ENCODE data around the gene TSPAN18. TPM values are rescaled to one million over a fixed set of nuclear protein-coding genes. Genes with fewer than 3 reads are reported as not detected.

TSPAN18 gene
- total and polyA plus RNA-seq, 2 experiments from 2014 or later = 6.0 to 10.6 TPM

- H3K27ac Mint-ChIP-seq = no peak overlapping the region
- H2AFZ ChIP-seq = no peak overlapping the region
- H3K4me1 Mint-ChIP-seq = peaks cover 9% of the 10 kb centered on the region
- no peak overlapping the region for H3K27ac ChIP-seq (ENCODE audit: low read depth)
- H3K4me1 ChIP-seq (ENCODE audit: insufficient read depth) = peaks cover 7% of the 10 kb centered on the region; the same call in 1 of the 2 replicates
- ATAC-seq (no peak), DNase-seq (ENCODE audit: low spot score) (no peak)
- no peak overlapping the region for H3K4me3 Mint-ChIP-seq
- no peaks in the 10 kb centered on the region for H3K36me3 ChIP-seq (ENCODE audit: insufficient read depth)
- H3K27me3 ChIP-seq (ENCODE audit: insufficient read depth) = no peaks in the 10 kb centered on the region
- H3K36me3 Mint-ChIP-seq (ENCODE audit: low read depth) = no peaks in the 10 kb centered on the region
- H3K9me2 ChIP-seq (ENCODE audit: insufficient read depth) = no peaks in the 10 kb centered on the region
- H3F3A ChIP-seq (replicated peaks; ENCODE audit: low read depth) = no peaks in the 10 kb centered on the region
- H3K27me3 Mint-ChIP-seq (ENCODE audit: insufficient read depth, low read depth, poor library complexity) = peaks cover 7% of the 10 kb centered on the region
- H3K4me3 ChIP-seq = no peak overlapping the region
- H3K79me2 ChIP-seq (replicated peaks; ENCODE audit: insufficient read depth) = no peaks in the 10 kb centered on the region
- H3K9me3 Mint-ChIP-seq = no peaks in the 10 kb centered on the region
- H3K4me2 ChIP-seq = no peak overlapping the region
- no peaks in the 10 kb centered on the region for H4K20me1 ChIP-seq (replicated peaks; ENCODE audit: insufficient read depth)
- TF ChIP-seq ETS1 (IDR thresholded peaks at IDR 0.05) = no peak
- no peak for TF ChIP-seq JUNB (IDR thresholded peaks at IDR 0.05; ENCODE audit: unreplicated experiment)
- TF ChIP-seq POLR2AphosphoS5 (IDR thresholded peaks at IDR 0.05; ENCODE audit: low read depth) = no peak
- no peak for TF ChIP-seq ZNF462 (CRISPR knock-in tag; IDR thresholded peaks at IDR 0.05)
- no peak for TF ChIP-seq CTCF (conservative IDR thresholded peaks at IDR 0.05; ENCODE audit: low read depth in 2 of 2)
- TF ChIP-seq EZH2 (IDR thresholded peaks at IDR 0.05; ENCODE audit: low read depth, unreplicated experiment) = no peak
- TF ChIP-seq EZH2phosphoT487 (IDR thresholded peaks at IDR 0.05; ENCODE audit: unreplicated experiment) = no peak
- no peak for TF ChIP-seq CREB1 (CRISPR knock-in tag; IDR thresholded peaks at IDR 0.05; ENCODE audit: low read depth)
- no peak for TF ChIP-seq ZNF114 (CRISPR knock-in tag; IDR thresholded peaks at IDR 0.05)
- no peak for TF ChIP-seq REST (IDR thresholded peaks at IDR 0.05; ENCODE audit: unreplicated experiment)
- no peak for TF ChIP-seq STAT1 (IDR thresholded peaks at IDR 0.05; ENCODE audit: unreplicated experiment)
- TF ChIP-seq ZNF331 (CRISPR knock-in tag; IDR thresholded peaks at IDR 0.05; ENCODE audit: low read depth) = no peak
Measured at GRCh38 chr11:44970293-44970692, 243.5 kb downstream of the TSPAN18 start.

Measured in GM23338 (cell line).